Measurements from ENCODE around the gene EYA3. TPM values are rescaled to one million over a fixed set of nuclear protein-coding genes. Genes with fewer than 3 reads are reported as not detected.

Gene EYA3
- total and polyA plus RNA-seq, 2 of the 4 experiments (the other 2 are of a cell fraction) = 9.1 to 17.6 TPM

GRCh38 chr1:28136169-28136921 is 47.9 kb upstream of the EYA3 start:
- no peak for DNase-seq
- dilution Hi-C loops (cut with HindIII; ENCODE audit: low sequenced_read_pairs, unreplicated experiment) (no loop called here), intact Hi-C loops (cut with micrococcal nuclease) (no loop called here), in situ Hi-C loops (cut with MboI; ENCODE audit: low sequenced_read_pairs) (no loop called here)
- Histone ChIP-seq H4K8ac (ENCODE audit: low read depth in 2 of 2, low read length in 2 of 2) (no peak overlapping the region; a peak in 2 of 4 replicates), H3K14ac (replicated peaks; ENCODE audit: low read depth, low read length) (no peak overlapping the region), H2AK9ac (replicated peaks; ENCODE audit: low read depth, low read length, poor library complexity) (no peak overlapping the region), H3K9ac (ENCODE audit: low read depth, low read length) (no peak overlapping the region), H3K9me3 (ENCODE audit: control insufficient read depth, insufficient read depth, low read length) (no peaks in the 10 kb centered on the region; the same call in none of the 2 replicates), H2BK20ac (ENCODE audit: low read depth, low read length) (no peak overlapping the region), H3K36me3 (ENCODE audit: control insufficient read depth, insufficient read depth, low read length) (no peaks in the 10 kb centered on the region), H3K4me2 (ENCODE audit: low read depth, low read length) (no peak overlapping the region), H3K27me3 (ENCODE audit: control insufficient read depth, insufficient read depth, low read length) (no peaks in the 10 kb centered on the region), H4K91ac (ENCODE audit: insufficient read depth, low read depth, low read length) (no peak overlapping the region), H2BK120ac (ENCODE audit: low read depth, low read length) (no peak overlapping the region), H2BK15ac (ENCODE audit: low read depth, low read length) (no peak overlapping the region), H3K56ac (ENCODE audit: extremely low read depth, insufficient read depth, low read length) (no peak overlapping the region), H2AK5ac (ENCODE audit: low read depth, low read length) (peak overlapping the region; percentile 26; the same call in 1 of the 2 replicates), H3K4me1 (ENCODE audit: control insufficient read depth, insufficient read depth, low read length) (peaks cover 3% of the 10 kb centered on the region; the same call in 1 of the 2 replicates), H2AFZ (replicated peaks; ENCODE audit: low read length, poor library complexity) (no peak overlapping the region), H2BK5ac (ENCODE audit: low read depth, low read length, poor library complexity, severe bottlenecking) (no peak overlapping the region), H3K27ac (ENCODE audit: insufficient read depth, low read length) (no peak overlapping the region), H4K20me1 (ENCODE audit: insufficient read depth, low read length) (no peaks in the 10 kb centered on the region), H3K4ac (ENCODE audit: low read depth, low read length) (no peak overlapping the region), H3K9me1 (ENCODE audit: insufficient read depth, low read length) (peaks cover 8% of the 10 kb centered on the region; the same call in 1 of the 2 replicates), H3K79me1 (ENCODE audit: low read depth in 1 of 2, low read length in 2 of 2) (no peaks in the 10 kb centered on the region), H3K23ac (ENCODE audit: low read depth, low read length) (no peak overlapping the region), H3K18ac (ENCODE audit: low read depth, low read length) (no peak overlapping the region), H4K5ac (ENCODE audit: low read depth, low read length) (no peak overlapping the region), H3K4me3 (ENCODE audit: insufficient read depth, low read depth, low read length) (no peak overlapping the region)
- no peak for ATAC-seq (ENCODE audit: low read depth)
- TF ChIP-seq NFE2L2 (IDR thresholded peaks at IDR 0.05; ENCODE audit: low read depth, low read length) (no peak), SMC3 (IDR thresholded peaks at IDR 0.05; ENCODE audit: low read depth, low read length) (no peak), RCOR1 (IDR thresholded peaks at IDR 0.05; ENCODE audit: insufficient replicate concordance, low read length) (no peak), FOS (IDR thresholded peaks at IDR 0.05; ENCODE audit: low read depth, low read length) (no peak), MAFK (IDR thresholded peaks at IDR 0.05; ENCODE audit: low read depth, low read length) (no peak), BHLHE40 (IDR thresholded peaks at IDR 0.05; ENCODE audit: low read depth, low read length) (no peak), CEBPB (IDR thresholded peaks at IDR 0.05; ENCODE audit: low read depth, low read length) (no peak), MXI1 (IDR thresholded peaks at IDR 0.05; ENCODE audit: borderline replicate concordance, low read depth, low read length) (no peak), ELK1 (IDR thresholded peaks at IDR 0.05; ENCODE audit: borderline replicate concordance, low read depth, low read length) (no peak), POLR2A (IDR thresholded peaks at IDR 0.05; ENCODE audit: low read depth, low read length) (no peak), CHD1 (IDR thresholded peaks at IDR 0.05; ENCODE audit: low read depth, low read length) (no peak), RFX5 (IDR thresholded peaks at IDR 0.05; ENCODE audit: low read depth, low read length) (no peak), MAZ (IDR thresholded peaks at IDR 0.05; ENCODE audit: borderline replicate concordance, low read depth, low read length) (no peak)
- TF ChIP-seq, protein P1, sequence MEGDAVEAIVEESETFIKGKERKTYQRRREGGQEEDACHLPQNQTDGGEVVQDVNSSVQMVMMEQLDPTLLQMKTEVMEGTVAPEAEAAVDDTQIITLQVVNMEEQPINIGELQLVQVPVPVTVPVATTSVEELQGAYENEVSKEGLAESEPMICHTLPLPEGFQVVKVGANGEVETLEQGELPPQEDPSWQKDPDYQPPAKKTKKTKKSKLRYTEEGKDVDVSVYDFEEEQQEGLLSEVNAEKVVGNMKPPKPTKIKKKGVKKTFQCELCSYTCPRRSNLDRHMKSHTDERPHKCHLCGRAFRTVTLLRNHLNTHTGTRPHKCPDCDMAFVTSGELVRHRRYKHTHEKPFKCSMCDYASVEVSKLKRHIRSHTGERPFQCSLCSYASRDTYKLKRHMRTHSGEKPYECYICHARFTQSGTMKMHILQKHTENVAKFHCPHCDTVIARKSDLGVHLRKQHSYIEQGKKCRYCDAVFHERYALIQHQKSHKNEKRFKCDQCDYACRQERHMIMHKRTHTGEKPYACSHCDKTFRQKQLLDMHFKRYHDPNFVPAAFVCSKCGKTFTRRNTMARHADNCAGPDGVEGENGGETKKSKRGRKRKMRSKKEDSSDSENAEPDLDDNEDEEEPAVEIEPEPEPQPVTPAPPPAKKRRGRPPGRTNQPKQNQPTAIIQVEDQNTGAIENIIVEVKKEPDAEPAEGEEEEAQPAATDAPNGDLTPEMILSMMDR (conservative IDR thresholded peaks at IDR 0.05; ENCODE audit: low read depth, low read length) = no peak
- CTCF ChIA-PET = no interaction called here
- WGBS, 2 experiments (ENCODE audit: extremely low coverage in 2 of 2, insufficient read length in 1 of 2) = no CpG with 5 or more reads among the region's 8 CpGs
- POLR2A ChIA-PET (ENCODE audit: unreplicated experiment) = interaction anchor here (0.6 kb wide), 2 partner anchors 30 to 38 kb away, joined by 3 to 9 read pairs; no protein-coding TSS in a partner anchor
- no TSS peak for BruUV-seq (replicated peaks)

Data from IMR-90 (cell line).